Measurements from ENCODE around the gene TLDC2.
"Not testable (repeated sequence)": the region's sequence is repeated elsewhere in the genome, so short reads cannot be mapped to it uniquely, and the experiment has no call there.

TLDC2 gene

DNA sequence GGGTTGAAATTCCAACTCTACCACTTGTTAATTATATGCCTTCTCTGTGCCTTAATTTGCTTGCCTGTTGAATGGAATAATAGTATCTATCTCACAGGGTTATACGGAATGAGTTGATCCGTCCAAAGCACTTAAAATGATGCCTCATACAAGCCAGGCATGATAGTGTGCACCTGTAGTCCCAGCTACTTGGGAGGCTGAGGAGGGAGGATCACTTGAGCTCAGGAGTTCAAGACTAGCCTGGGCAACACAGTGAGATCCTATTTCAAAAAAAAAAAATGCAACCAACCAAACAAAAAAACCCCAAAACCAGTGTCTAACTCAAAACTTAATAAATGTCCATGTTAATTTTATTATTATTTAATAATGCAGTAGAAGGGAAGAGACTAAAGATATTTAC, 40.3 kb downstream of the TLDC2 start:
- no peak for DNase-seq

DNA sequence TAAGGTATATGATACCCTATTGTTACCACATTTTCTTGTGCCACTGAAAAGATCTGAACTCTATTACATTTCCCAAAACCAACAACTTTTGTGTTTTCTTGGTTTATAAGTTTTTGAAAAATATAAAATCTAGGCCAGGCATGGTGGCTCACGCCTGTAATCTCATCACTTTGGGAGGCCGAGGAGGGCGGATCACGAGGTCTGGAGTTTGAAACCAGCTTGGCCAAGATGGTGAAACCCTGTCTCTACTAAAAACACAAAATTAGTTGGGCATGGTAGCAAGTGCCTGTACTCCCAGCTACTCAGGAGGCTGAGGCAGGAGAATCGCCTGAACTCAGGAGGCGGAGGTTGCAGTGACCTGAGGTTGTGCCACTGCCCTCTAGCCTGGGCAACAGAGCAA, 41.3 kb downstream of the TLDC2 start:
- no peak for DNase-seq

DNA sequence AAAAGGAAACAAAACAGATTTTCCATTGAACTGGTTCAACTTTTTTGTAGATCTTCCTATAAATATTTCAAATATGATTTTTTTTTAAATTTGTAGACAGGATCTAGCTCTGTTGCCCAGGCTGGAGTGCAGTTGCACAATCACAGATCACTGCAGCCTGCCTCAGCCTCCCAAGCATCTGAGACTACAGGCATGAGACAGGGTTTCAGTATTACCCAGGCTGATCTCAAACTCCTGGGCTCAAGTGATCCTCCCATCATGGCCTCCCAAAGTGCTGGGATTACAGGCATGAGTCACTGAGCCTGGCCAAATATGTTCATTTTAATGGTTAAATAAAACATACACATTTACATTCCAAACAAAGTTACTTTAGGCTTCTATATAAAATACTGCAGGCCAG, 42.0 kb downstream of the TLDC2 start:
- DNase-seq: peak; percentile 34

DNA sequence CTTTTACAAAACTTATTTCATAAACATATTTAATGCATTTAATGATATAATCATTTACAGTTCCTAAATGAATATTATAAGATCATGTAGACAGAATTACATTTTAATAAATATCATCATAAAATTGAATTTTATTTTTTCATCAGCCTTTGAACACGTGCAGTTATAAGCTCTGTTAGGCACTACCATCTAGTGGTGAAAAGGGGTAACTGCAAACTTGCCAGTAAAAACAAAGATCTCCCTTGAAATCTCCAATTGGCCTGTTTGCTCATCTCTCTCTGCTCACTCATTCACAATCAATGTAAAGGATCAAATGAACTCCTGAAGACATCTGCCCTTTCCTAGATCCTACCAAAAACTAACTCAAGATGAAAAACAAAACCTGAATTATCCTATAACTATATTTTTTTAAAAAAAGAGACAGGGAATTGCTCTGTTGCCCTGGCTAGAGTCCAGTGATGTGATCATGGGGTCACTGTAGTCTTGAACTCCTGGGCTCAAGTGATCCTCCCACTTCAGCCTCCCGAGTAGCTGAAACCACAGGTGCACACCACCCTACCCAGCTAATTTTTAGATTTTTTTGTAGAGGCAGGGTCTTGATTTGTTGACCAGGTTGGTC, 43.9 kb downstream of the TLDC2 start:
- DNase-seq: peak; percentile 68

DNA sequence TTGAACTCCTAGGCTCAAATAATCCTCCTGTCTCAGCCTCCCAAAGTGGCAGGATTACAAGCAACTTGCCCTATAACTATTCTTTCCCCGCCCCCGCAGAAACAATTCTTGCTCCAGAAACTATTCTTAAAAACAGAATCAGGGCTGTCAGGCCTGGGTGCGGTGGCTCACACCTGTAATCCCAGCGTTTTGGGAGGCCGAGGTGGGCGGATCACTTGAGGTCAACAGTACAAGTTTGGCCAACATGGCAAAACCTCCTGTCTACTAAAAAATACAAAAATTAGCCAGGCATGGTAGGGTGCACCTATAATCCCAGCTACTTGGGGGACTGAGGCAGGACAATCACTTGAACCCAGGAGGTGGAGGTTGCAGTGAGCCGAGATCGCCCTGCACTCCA, 44.4 kb downstream of the TLDC2 start:
- DNase-seq: no peak

DNA sequence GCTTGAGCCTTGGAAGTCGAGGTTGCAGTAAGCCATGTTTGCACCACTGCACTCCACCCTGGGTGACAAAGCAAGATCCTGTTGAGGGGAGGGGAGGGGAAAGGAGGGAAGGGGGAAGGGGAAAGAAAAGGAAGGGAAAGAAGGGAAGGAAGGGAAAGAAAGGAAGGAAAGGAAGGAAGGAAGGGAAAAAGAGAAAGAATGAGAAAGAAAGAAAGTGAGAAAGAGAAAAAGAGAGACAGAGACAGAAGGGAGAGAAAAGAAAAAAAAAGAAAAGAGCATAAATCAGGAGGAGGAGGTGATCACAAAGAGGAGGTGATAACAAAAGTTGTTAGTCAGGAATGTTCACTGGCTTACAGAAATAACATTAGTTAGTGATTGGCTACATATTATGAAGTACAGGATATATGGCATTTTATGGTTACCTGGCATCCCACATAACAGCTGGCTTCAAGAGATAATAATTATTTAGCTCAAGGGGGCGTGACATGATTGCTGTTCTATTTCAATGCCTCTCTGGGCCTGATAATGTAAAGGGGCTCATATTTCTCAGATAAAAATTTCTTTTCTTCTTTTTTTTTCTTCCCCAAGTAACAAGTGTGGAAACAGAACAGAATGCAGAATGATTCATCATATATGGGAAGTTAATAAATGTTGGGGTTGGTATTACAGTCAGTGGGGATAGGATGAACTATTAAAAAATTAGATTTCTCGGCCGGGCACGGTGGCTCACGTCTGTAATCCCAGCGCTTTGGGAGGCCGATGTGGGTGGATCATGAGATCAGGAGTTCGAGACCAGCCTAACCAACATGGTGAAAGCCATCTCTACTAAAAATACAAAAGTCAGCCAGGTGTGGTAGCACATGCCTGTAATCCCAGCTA, 48.5 kb downstream of the TLDC2 start:
- no peak for DNase-seq

DNA sequence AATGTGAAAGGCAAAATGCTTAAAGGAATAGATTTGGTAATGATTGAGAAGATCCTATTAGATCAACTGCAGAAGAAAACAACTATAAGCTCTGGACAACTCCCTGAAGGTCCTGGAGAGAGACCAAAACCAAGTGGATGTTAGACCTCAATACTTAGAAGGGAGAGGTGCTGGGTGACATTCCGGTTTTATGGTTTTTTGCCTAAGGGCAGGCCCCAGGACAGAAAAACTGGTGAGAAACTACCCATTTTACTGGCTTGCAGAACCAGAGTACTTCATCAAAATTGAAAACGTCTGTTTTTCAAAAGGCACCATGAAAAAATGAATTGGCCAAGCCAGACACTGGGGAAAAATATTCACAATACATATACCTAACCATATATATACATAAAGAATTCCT, 49.3 kb downstream of the TLDC2 start:
- DNase-seq: no peak

DNA sequence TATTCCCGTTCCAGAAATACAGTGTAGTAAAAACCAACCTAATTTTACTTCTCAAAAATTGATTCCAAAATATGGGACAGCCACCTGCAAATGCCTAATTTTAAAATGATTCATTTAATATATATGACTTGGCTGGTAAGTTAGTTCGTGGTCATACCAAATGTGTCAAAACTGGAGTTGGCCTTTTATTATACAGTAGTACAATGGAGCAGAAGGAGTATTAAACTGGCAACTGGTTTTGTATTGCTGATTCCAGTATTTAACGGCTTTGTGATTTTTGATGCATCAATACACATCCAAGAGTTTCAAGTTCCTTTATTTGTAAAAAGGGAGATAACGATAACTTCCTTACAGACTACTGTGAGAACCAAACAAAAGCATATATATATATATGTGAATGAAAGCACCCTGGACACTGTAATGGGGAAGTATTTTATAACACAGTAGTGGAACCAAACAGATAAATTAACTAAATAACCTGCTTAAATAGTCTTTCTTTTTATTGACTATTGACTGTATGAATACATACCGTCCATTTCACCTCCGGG, 50.8 kb downstream of the TLDC2 start:
- no peak for DNase-seq

DNA sequence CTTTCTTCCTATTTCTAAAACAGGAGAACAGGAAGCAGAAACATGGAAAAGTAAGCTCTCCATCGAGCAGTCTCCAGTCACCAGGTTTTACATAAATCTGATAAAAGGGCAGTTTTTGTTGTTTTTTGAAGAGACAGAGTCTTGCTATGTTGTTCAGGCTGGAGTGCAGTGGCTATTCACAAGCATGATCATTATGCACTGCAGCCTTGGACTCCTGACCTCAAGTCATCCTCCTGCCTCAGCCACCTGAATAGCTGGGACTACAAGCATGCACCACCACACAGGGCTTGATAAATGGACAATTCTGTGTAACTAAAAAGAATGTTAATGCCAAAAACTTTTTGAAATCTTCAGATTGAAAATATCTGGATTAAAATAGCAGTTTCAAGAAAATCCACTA, 51.8 kb downstream of the TLDC2 start:
- DNase-seq: no peak

DNA sequence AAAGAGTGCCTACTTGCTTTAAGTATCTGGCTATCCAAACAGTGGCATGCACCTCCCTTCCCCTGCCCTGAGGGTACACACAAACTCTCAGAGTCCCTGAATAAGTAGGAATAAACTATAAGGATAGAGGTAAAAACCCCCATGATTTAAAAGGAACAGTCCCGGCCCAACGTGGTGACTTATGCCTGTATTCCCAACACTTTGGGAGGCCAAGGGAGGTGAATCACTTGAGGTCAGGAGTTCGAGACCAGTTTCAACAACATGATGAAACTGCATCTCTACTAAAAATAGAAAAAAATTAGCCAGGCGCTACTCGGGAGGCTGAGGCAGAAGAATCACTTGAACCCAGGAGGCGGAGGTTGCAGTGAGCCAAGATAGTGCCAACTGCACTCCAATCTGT, 53.4 kb downstream of the TLDC2 start:
- peak; percentile 62 for DNase-seq

DNA sequence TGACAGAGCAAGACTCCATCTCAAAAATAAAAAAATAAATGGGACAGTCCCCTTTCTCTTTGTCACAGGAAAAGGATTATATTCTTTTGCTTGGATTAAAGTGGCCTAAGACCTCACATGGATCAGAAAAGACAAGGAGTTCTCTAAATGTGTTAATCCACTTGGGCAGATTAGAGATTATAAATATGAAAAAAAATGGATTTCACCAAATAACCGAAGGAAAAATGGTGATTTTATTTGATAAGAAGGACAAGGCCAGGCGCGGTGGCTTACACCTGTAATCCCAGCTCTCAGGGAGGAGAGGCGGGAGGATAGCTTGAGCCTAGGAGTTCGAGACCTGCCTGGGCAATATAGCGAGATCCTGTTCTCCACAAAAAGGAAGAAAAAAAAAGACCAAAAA, 53.8 kb downstream of the TLDC2 start:
- no peak for DNase-seq

DNA sequence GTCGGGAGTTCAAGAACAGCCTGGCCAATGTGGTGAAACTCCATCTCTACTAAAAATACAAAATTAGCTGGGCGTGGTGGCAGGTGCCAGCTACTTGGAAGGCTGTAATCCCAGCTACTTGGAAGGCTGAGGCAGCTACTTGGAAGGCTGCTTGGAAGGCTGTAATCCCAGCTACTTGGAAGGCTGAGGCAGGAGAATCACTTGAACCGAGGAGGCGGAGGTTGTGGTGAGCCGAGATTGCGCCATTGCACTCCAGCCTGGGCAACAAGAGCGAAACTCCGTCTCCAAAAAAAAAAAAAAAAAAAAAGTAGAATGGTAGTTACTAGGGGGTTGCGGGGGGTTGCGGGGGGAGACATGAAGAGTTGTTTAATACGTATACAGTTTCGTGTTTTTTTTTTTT, 56.1 kb downstream of the TLDC2 start:
- not testable (repeated sequence) for DNase-seq

DNA sequence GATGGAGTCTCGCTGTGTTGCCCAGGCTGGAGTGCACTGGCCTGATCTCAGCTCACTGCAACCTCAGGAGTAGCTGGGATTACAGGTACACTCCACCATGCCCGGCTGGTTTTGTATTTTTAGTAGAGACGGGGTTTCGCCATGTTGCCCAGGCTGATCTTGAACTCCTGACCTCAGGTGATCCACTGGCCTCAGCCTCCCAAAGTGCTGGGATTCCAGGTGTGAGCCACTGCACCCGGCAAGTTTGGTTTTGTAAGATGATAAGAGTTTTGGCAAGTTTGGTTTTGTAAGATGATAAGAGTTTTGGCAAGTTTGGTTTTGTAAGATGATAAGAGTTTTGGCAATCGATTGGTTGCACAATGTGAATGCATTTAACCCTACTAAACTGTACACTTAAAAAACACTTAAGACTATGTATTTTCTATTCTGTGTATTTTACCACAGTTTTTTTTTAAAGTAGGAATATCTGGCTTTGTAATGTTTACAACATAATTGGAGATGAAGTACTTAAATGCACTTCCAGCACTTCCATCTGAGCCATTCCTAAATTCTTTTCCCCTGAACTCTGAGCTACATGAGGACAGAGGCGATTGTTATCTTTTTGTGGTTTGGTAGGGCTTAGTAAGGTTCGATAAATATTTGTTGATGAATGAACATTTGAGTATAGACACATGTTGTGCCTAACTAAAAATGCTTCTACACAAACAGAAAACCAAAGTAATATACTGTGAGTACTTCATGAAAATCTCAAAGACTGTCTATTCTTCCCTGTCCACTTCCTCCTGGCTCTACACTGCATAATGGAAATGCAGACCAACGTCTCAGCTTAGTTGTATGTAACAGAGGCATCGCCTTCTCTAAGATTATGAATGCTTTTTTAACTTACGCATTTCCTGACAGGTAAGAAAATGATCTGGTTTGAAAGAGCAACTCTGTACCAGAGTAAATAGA, 56.8 kb downstream of the TLDC2 start:
- no peak for DNase-seq

DNA sequence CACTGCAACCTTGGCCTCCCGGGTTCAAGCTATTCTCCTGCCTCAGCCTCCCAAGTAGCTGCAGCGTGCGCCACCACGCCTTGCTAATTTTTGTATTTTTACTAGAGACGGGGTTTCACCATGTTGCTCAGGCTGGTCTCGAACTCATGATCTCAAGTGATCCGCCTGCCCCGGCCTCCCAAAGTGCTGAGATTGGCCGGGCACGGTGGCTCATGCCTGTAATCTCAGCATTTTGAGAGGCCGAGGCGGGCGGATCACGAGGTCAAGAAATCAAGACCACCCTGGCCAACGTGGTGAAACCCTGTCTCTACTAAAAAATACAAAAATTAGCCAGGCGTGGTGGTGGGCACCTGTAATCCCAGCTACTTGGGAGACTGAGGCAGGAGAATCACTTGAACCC, 57.6 kb downstream of the TLDC2 start:
- DNase-seq: not testable (repeated sequence)

DNA sequence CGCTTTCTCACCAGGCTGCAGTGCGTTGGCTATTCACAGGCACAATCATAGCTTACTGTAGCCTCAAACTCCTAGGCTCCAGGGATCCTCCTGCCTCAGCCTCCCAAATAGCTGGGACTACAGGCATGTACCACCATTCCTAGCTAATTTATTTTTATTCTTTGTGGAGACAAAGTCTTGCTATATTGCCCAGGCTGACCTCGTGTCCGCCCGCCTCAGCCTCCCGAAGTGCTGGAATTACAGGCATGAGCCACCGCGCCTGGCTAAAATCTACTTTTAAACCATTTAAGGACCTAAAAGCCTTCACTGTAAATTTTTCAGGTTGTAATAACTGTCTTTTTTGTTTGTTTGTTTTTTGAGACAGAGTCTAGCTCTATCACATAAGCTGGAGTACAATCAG, 60.4 kb downstream of the TLDC2 start:
- DNase-seq: no peak

DNA sequence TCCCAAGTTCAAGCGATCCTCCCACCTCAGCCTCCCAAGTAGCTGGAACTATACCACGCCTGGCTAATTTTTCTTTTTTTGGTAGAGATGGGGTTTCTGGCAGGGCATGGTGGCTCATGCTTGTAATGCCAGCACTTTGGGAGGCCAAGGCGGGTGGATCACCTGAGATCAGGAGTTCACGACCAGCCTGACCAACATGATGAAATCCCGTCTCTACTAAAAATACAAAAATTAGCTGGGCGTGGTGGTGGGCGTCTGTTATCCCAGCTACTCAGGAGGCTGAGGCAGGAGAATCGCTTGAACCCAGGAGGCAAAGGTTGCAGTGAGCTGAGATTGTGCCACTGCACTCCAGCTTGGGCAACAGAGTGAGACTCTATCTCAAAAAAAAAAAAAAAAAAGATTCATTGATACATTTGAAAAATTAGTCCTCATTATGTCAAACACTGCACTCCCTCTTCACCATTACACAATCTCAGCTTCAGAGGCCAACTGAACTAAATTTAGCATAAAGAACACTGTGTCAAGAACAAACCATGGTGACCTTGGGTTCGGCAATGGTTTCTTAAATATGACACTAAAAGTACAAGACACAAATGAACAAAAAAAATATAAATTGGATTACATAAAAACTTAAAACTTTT, 60.9 kb downstream of the TLDC2 start:
- not testable (repeated sequence) for DNase-seq

DNA sequence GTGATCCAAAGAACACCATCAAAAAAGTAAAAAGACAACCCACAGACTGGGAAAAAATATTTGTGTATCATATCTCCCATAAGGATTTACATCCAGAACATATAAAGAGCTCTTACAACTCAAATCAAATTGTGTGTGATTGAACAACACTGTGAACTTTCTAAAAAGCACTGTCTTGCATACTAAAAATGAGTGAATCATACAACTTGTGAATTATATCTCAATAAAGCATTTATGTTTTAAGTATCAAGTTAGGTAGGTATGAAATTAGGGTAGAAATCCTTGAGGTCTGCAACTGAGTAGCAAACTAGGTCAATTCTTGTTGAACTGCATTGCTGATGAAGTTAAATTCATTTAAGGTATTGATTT, 61.4 kb downstream of the TLDC2 start:
- DNase-seq: no peak

DNA sequence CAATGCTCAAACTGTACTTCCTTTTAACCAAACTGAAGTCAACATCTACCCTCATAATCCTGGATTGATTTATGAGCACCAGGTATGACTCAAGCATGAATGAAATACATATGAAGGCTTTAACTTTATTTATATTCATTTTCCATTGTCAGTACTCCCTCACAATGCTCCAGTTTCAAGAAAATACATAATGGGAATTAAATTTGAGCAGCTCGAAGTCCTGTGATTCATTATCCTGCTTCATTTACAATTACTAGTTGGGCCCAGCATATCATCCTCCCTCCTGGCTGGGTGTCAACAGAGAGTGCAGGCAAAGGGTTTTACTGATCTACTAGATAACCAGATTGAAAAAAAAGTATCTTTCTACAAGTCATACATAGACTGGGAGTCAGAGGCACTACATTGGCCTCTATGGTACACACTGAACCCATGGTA, 65.5 kb downstream of the TLDC2 start:
- no peak for DNase-seq
